Kidney (tissue), 14 donors: ENCODE results near the gene NETO1. TPM values are rescaled to one million over a fixed set of nuclear protein-coding genes. Genes with fewer than 3 reads are reported as not detected.

Experiments used
- DNase-seq, 5 donors: peaks; one replicate each; pipeline ENCODE4 v3.0.0-alpha.2; 2013 to 2020
- FAIRE-seq: peaks from 2 replicates; lab custom pipeline; 2012; peaks lifted over from hg19 to GRCh38; lab: Jason Lieb, UNC
- H3K27ac ChIP-seq, 2 donors: one replicate each; pipeline ENCODE4 v1.7.0; 2013; ENCODE audit warnings: low read depth in 2 of 2, low read length in 2 of 2, inconsistent platforms in 1 of 2
- H3K27me3 ChIP-seq: one replicate; pipeline ENCODE4 v1.7.1; 2013; ENCODE audit warnings: low read length, inconsistent platforms; ENCODE audit not compliant: control insufficient read depth, insufficient read depth
- H3K36me3 ChIP-seq, 3 donors: one replicate each; pipeline versions ENCODE4 v1.7.0 to v1.7.1; 2013; ENCODE audit warnings: low read length in 3 of 3, control low read depth in 1 of 3, inconsistent platforms in 1 of 3; ENCODE audit not compliant: insufficient read depth in 3 of 3, control insufficient read depth in 2 of 3
- H3K4me1 ChIP-seq, 3 donors: one replicate each; pipeline versions ENCODE4 v1.7.0 to v1.7.1; 2013; ENCODE audit warnings: low read length in 3 of 3, inconsistent platforms in 1 of 3, low read depth in 1 of 3; ENCODE audit not compliant: control insufficient read depth in 2 of 3, insufficient read depth in 2 of 3
- H3K4me3 ChIP-seq, 3 donors: one replicate each; pipeline versions ENCODE4 v1.7.0 to v1.8.1; 2013; ENCODE audit warnings: low read length in 3 of 3, control low read depth in 1 of 3, inconsistent platforms in 1 of 3
- H3K9ac ChIP-seq, 3 donors: one replicate each; pipeline versions ENCODE4 v1.7.0 to v1.7.1; 2013; ENCODE audit warnings: low read length in 3 of 3, control low read depth in 1 of 3, inconsistent platforms in 1 of 3
- H3K9me3 ChIP-seq, 3 donors: one replicate each; pipeline versions ENCODE4 v1.7.0 to v1.7.1; 2013; ENCODE audit warnings: low read length in 3 of 3, control low read depth in 1 of 3, inconsistent platforms in 1 of 3; ENCODE audit not compliant: control insufficient read depth in 2 of 3, insufficient read depth in 1 of 3
- intact Hi-C: fragments of 100-400 bp; cut with DNase I; formaldehyde crosslinking; loops from one replicate; pipeline ENCODE4 v1.11.1; 2022
- polyA plus RNA-seq: library from polyadenylated mRNA; stranded (reverse); fragments of 350-450 nt; fragmentation: Illumina TruSeq; extraction: RNeasy Lipid Tissue Mini Kit (QIAGEN cat#74804); gene quantifications from one replicate; pipeline ENCODE4 v1.2.3, GENCODE V29; 2014; ENCODE audit warnings: low read depth, low replicate concordance; ENCODE audit not compliant: insufficient read depth
- total RNA-seq: library from RNA; stranded (reverse); fragmentation: NEBNext Ultra II Directional; extraction: Animal tissue kit (Norgen Biotek cat#: 25700); gene quantifications from one replicate; pipeline ENCODE4 v1.2.1, GENCODE V29; 2021
- TF ChIP-seq, protein P1 (sequence below): IDR thresholded peaks from 3 replicates; pipeline ENCODE4 v1.5.1; 2012; ENCODE audit warnings: mild to moderate bottlenecking, moderate library complexity, borderline replicate concordance; ENCODE audit not compliant: insufficient read depth; ENCODE audit errors: extremely low read depth
- donor health status: control.
- donor health status: control.
- donor health status: control.
- donor health status: control.
- donor health status: control.
- donor health status: DM: yes; HTN: yes; CAD: no.
- donor health status: Normal renal cell carcinoma (clear cell type).

NETO1 gene
- total and polyA plus RNA-seq, 2 donors from 2014 or later = 1.6 TPM; not detected in 1

DNA sequence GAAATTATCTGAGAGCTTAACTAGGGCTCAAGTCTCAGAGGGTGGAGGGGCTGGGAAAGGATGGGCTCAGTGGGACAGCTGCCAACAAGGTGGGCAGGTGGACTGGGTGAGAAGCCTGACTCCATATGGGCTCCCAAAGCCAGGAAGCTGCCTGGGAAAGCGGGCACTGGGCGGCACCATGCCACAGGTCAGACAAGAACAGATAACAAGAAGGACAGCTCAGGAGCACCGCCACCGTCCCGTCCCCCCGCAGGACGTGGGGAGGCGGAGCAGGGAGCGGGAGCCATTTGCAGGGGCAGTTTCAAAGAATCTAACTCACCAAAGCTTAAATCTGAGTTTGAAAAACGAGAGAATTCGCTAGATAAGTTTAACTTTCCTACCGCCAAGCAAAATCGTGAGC lies 45.6 kb downstream of the NETO1 start:
- FAIRE-seq = no peak
- TF ChIP-seq, protein P1, sequence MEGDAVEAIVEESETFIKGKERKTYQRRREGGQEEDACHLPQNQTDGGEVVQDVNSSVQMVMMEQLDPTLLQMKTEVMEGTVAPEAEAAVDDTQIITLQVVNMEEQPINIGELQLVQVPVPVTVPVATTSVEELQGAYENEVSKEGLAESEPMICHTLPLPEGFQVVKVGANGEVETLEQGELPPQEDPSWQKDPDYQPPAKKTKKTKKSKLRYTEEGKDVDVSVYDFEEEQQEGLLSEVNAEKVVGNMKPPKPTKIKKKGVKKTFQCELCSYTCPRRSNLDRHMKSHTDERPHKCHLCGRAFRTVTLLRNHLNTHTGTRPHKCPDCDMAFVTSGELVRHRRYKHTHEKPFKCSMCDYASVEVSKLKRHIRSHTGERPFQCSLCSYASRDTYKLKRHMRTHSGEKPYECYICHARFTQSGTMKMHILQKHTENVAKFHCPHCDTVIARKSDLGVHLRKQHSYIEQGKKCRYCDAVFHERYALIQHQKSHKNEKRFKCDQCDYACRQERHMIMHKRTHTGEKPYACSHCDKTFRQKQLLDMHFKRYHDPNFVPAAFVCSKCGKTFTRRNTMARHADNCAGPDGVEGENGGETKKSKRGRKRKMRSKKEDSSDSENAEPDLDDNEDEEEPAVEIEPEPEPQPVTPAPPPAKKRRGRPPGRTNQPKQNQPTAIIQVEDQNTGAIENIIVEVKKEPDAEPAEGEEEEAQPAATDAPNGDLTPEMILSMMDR = no peak

DNA sequence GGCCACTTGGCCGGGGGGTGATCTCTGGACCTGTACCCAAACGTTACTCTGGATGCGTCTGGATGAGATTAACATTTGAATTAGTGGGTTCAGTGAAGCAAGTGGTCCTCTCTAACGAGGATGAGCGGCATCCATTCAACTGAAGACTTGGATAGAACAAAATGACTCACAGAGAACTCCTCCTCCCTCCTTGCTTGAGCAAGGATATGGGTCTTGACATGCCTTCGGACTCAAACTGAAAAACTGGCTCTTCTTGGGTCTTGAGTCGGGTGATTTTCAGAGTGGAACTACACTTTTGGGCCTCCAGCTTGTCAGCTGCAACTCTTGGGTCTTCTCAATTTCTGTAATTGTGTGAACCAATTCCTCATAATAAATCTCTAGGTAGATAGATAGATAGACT lies 47.2 kb downstream of the NETO1 start:
- Histone ChIP-seq H3K9me3 (no peaks in the 10 kb centered on the region), H3K4me1 (no peaks in the 10 kb centered on the region), H3K4me3 (no peak overlapping the region), H3K27ac (no peak overlapping the region), H3K36me3 (no peaks in the 10 kb centered on the region), H3K27me3 (no peaks in the 10 kb centered on the region), H3K9ac (no peak overlapping the region)
- TF ChIP-seq, protein P1 = no peak
- no peak for DNase-seq
- FAIRE-seq = no peak
- intact Hi-C loops = no loop called here

More for the DNA sequence above, 45.6 kb downstream of the NETO1 start:
- no peak overlapping the region for H3K27ac ChIP-seq
- H3K4me3 ChIP-seq = no peak overlapping the region
- H3K9ac ChIP-seq = no peak overlapping the region
- intact Hi-C loops = no loop called here
- H3K36me3 ChIP-seq = no peaks in the 10 kb centered on the region
- no peaks in the 10 kb centered on the region for H3K9me3 ChIP-seq
- H3K27me3 ChIP-seq = no peaks in the 10 kb centered on the region
- H3K4me1 ChIP-seq = no peaks in the 10 kb centered on the region
- DNase-seq = no peak

DNA sequence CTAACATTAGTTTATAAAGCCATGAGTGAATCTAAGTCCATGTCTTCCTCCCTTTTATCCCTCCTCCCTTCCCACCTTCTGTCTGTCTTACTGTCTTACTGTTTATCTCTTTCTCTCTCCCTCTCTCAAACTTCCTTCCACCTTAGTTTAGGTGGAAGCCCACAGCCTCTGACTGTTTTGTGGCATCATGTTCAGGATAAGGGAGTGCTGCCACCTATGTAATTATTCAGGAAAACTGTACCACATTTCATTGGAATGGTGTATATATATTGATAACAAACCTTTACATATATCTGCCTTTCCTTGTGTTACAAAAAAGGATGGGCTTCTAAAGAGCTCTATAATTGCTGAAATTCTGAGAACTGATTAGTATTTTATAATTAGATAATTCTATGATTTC lies 48.7 kb downstream of the NETO1 start:
- intact Hi-C loops = no loop called here
- no peak for DNase-seq
- TF ChIP-seq, protein P1 = no peak
- no peak overlapping the region for H3K4me3 ChIP-seq
- H3K9me3 ChIP-seq = no peaks in the 10 kb centered on the region
- no peaks in the 10 kb centered on the region for H3K27me3 ChIP-seq
- no peaks in the 10 kb centered on the region for H3K4me1 ChIP-seq
- no peaks in the 10 kb centered on the region for H3K36me3 ChIP-seq
- no peak overlapping the region for H3K9ac ChIP-seq
- no peak overlapping the region for H3K27ac ChIP-seq
- no peak for FAIRE-seq

DNA sequence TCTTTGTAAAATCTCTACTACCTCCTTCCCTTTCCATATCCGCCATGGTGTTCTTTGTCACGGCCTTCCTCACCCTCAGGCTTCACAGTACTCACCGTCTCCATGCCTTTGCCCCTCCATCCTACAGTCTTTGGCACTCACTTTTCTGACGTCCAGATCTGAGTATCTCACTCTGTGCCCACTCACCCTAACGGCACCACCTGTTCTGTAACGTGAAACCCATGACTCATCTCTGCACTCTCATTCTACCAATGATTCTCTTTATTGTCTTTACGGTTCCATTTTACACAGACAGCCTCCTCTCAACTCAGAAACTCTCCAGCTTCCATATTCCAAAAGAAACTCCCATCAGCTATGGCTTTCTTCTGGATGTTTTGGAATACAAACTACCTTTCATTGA lies 56.7 kb downstream of the NETO1 start:
- Histone ChIP-seq H3K4me3 (no peak overlapping the region), H3K36me3 (no peaks in the 10 kb centered on the region), H3K4me1 (no peaks in the 10 kb centered on the region), H3K27me3 (no peaks in the 10 kb centered on the region), H3K9ac (no peak overlapping the region), H3K27ac (no peak overlapping the region), H3K9me3 (no peaks in the 10 kb centered on the region)
- TF ChIP-seq, protein P1 = no peak
- intact Hi-C loops = no loop called here
- DNase-seq (peak in 1 of 5 donors; percentile 5), FAIRE-seq (no peak)
